Suprapubic skin (tissue), 3 donors: ENCODE data around the gene CNR2.

Source experiments
- CTCF ChIP-seq, 2 donors: fragments of 200-600 bp in 1 of 2; fragments of 450-650 bp in 1 of 2; sonication (generic) in 1 of 2; IDR thresholded peaks; one replicate each; pipeline ENCODE4 v1.5.1; 2016 to 2019; ENCODE audit warnings: antibody characterized with exemption in 2 of 2, mild to moderate bottlenecking in 1 of 2, moderate library complexity in 1 of 2
- EP300 ChIP-seq: sonication (generic); formaldehyde crosslinking; IDR thresholded peaks from one replicate; pipeline ENCODE4 v1.6.1; 2017; ENCODE audit warnings: antibody characterized with exemption
- POLR2A ChIP-seq, 2 donors: fragments of 450-650 bp; IDR thresholded peaks; one replicate each; pipeline ENCODE4 v1.6.1; 2017; ENCODE audit warnings: antibody characterized with exemption in 2 of 2, mild to moderate bottlenecking in 2 of 2, moderate library complexity in 2 of 2

- no peak for TF ChIP-seq CTCF (IDR thresholded peaks at IDR 0.05)
- no peak for TF ChIP-seq POLR2A (IDR thresholded peaks at IDR 0.05)
- TF ChIP-seq EP300: no peak
These were observed 34.2 kb upstream of the CNR2 start for GRCh38 chr1:23947366-23947765.
